Neural cell (in vitro differentiated cells): Measurements from ENCODE around the gene GPD1. TPM values are rescaled to one million over a fixed set of nuclear protein-coding genes. Genes with fewer than 3 reads are reported as not detected.

ENCODE experiments used
- H2AFZ ChIP-seq: fragments of 200-600, 300-800 bp; sonication (generic), shearing (Covaris generic); 2 replicates; pipeline ENCODE4 v1.6.0; 2014; ENCODE audit warnings: low read depth, mild to moderate bottlenecking, antibody characterized with exemption, low read length, moderate library complexity
- H3F3A ChIP-seq: fragments of 200-600 bp; shearing (Covaris generic); 2 replicates; pipeline ENCODE4 v1.6.1; 2016; ENCODE audit warnings: mild to moderate bottlenecking, moderate library complexity, mixed read lengths, antibody characterized with exemption, low read length; ENCODE audit not compliant: insufficient read depth, poor library complexity, severe bottlenecking
- H3K27ac ChIP-seq: fragments of 200-600, 300-800 bp; sonication (generic), shearing (Covaris generic); 2 replicates; pipeline ENCODE4 v1.5.1; 2014; ENCODE audit warnings: mild to moderate bottlenecking, low read length, moderate library complexity
- H3K27me3 ChIP-seq: fragments of 300-800, 200-600 bp; sonication (generic), shearing (Covaris generic); 2 replicates; pipeline ENCODE4 v1.6.0; 2014; ENCODE audit warnings: mild to moderate bottlenecking, low read depth, low read length, moderate library complexity; ENCODE audit not compliant: insufficient read depth
- H3K36me3 ChIP-seq: fragments of 300-800, 200-600 bp; sonication (generic), shearing (Covaris generic); 2 replicates; pipeline ENCODE4 v1.5.1; 2014; ENCODE audit warnings: mild to moderate bottlenecking, antibody characterized with exemption, low read length, moderate library complexity; ENCODE audit not compliant: insufficient read depth
- H3K4me2 ChIP-seq: fragments of 300-800, 200-600 bp; sonication (generic), shearing (Covaris generic); 2 replicates; pipeline ENCODE4 v1.6.0; 2014; ENCODE audit warnings: mild to moderate bottlenecking, low read length
- H3K4me3 ChIP-seq: fragments of 300-800, 200-600 bp; sonication (generic), shearing (Covaris generic); 2 replicates; pipeline ENCODE4 v1.5.1; 2014; ENCODE audit warnings: mild to moderate bottlenecking, low read length, moderate library complexity
- H3K79me2 ChIP-seq: fragments of 200-600 bp; shearing (Covaris generic); replicated peaks from 2 replicates; pipeline ENCODE4 v1.6.0; 2014; ENCODE audit warnings: mild to moderate bottlenecking, low read length, moderate library complexity; ENCODE audit not compliant: insufficient read depth
- H3K9ac ChIP-seq: fragments of 300-800, 200-600 bp; sonication (generic), shearing (Covaris generic); 2 replicates; pipeline ENCODE4 v1.6.1; 2016; ENCODE audit warnings: mild to moderate bottlenecking, low read length, mixed read lengths
- H3K9me2 ChIP-seq: fragments of 200-600 bp; shearing (Covaris generic); 2 replicates; pipeline ENCODE4 v1.6.1; 2016; ENCODE audit warnings: mild to moderate bottlenecking, low read length, mixed read lengths; ENCODE audit not compliant: insufficient read depth
- H3K9me3 ChIP-seq: fragments of 200-600, 300-800 bp; sonication (generic), shearing (Covaris generic); 2 replicates; pipeline ENCODE4 v1.6.1; 2016; ENCODE audit warnings: mild to moderate bottlenecking, mixed run types, low read length, moderate library complexity, mixed read lengths
- H4K20me1 ChIP-seq: fragments of 200-600 bp; shearing (Covaris generic); 2 replicates; pipeline ENCODE4 v1.6.1; 2016; ENCODE audit warnings: mild to moderate bottlenecking, mixed run types; ENCODE audit not compliant: insufficient read depth
- EP300 ChIP-seq: fragments of 450-650 bp; conservative IDR thresholded peaks from 2 replicates; pipeline ENCODE4 v1.6.1; 2014; ENCODE audit warnings: antibody characterized with exemption, mild to moderate bottlenecking, moderate library complexity; ENCODE audit not compliant: poor library complexity, severe bottlenecking
- EZH2 ChIP-seq: fragments of 200-600, 300-800 bp; shearing (Covaris generic), sonication (generic); IDR thresholded peaks from 2 replicates; pipeline ENCODE4 v1.6.1; 2014; ENCODE audit warnings: antibody characterized with exemption, low read length, borderline replicate concordance, mild to moderate bottlenecking; ENCODE audit not compliant: insufficient read depth, poor library complexity, severe bottlenecking
- MXI1 ChIP-seq: fragments of 450-650 bp; conservative IDR thresholded peaks from 2 replicates; pipeline ENCODE4 v1.6.1; 2014; ENCODE audit warnings: antibody characterized with exemption, mild to moderate bottlenecking; ENCODE audit not compliant: poor library complexity, severe bottlenecking
- POLR2AphosphoS5 ChIP-seq: IDR thresholded peaks from 2 replicates; pipeline ENCODE4 v1.6.1; 2012
- RAD21 ChIP-seq: fragments of 450-650 bp; conservative IDR thresholded peaks from 2 replicates; pipeline ENCODE4 v1.6.1; 2014; ENCODE audit warnings: antibody characterized with exemption, mild to moderate bottlenecking, moderate library complexity
- SMC3 ChIP-seq: fragments of 450-650 bp; conservative IDR thresholded peaks from 2 replicates; pipeline ENCODE4 v1.6.1; 2014; ENCODE audit warnings: antibody characterized with exemption, mild to moderate bottlenecking, moderate library complexity; ENCODE audit not compliant: poor library complexity
- TAF1 ChIP-seq: IDR thresholded peaks from 2 replicates; pipeline ENCODE4 v1.6.1; 2012; ENCODE audit warnings: low read depth
- polyA plus RNA-seq: library from polyadenylated mRNA; depleted of rRNA; stranded (reverse); fragments of >200 nt; gene quantifications from 2 replicates; pipeline ENCODE4 v1.2.3, GENCODE V29; 2014
- TF ChIP-seq, protein P1 (sequence below): fragments of 450-650 bp; IDR thresholded peaks from 2 replicates; pipeline ENCODE4 v1.5.1; 2014; ENCODE audit warnings: antibody characterized with exemption, mild to moderate bottlenecking, moderate library complexity; ENCODE audit not compliant: poor library complexity, severe bottlenecking
- TF ChIP-seq, protein P2 (sequence below): IDR thresholded peaks from 2 replicates; pipeline ENCODE4 v1.6.1; 2012; ENCODE audit warnings: borderline replicate concordance

GPD1 gene
- polyA plus RNA-seq, 1 donor from 2014 or later, result 1.5 TPM

DNA sequence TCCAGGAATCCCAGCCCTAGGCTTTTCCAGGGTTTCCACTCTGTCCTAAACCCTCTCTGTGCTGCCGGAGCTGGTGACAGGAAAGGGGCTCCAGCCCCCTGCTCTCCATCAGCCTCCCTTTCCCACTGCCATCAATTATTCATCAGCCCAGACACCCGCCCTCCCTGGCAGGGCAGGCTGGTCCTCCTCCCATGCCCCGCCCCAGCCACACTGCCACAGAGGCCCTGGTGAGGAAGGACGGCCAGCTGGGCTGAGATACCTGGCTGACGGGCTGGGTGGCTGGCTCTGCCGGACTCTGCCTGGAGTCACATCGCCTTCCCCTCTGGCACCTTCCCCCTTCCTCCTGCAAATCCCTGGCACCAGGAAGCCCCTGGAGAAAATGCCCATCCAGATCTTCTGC, 30.6 kb upstream of the GPD1 start:
- H3K9me3 ChIP-seq, result no peaks in the 10 kb centered on the region
- no peaks in the 10 kb centered on the region for H3K79me2 ChIP-seq
- no peaks in the 10 kb centered on the region for H3F3A ChIP-seq
- no peak overlapping the region for H3K4me2 ChIP-seq
- no peak overlapping the region for H3K4me3 ChIP-seq
- TF ChIP-seq MXI1, result no peak
- no peak for TF ChIP-seq SMC3
- TF ChIP-seq TAF1, result no peak
- TF ChIP-seq EP300, result no peak
- TF ChIP-seq, protein P1, sequence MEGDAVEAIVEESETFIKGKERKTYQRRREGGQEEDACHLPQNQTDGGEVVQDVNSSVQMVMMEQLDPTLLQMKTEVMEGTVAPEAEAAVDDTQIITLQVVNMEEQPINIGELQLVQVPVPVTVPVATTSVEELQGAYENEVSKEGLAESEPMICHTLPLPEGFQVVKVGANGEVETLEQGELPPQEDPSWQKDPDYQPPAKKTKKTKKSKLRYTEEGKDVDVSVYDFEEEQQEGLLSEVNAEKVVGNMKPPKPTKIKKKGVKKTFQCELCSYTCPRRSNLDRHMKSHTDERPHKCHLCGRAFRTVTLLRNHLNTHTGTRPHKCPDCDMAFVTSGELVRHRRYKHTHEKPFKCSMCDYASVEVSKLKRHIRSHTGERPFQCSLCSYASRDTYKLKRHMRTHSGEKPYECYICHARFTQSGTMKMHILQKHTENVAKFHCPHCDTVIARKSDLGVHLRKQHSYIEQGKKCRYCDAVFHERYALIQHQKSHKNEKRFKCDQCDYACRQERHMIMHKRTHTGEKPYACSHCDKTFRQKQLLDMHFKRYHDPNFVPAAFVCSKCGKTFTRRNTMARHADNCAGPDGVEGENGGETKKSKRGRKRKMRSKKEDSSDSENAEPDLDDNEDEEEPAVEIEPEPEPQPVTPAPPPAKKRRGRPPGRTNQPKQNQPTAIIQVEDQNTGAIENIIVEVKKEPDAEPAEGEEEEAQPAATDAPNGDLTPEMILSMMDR, result no peak
- TF ChIP-seq RAD21, result no peak
- TF ChIP-seq, protein P2, sequence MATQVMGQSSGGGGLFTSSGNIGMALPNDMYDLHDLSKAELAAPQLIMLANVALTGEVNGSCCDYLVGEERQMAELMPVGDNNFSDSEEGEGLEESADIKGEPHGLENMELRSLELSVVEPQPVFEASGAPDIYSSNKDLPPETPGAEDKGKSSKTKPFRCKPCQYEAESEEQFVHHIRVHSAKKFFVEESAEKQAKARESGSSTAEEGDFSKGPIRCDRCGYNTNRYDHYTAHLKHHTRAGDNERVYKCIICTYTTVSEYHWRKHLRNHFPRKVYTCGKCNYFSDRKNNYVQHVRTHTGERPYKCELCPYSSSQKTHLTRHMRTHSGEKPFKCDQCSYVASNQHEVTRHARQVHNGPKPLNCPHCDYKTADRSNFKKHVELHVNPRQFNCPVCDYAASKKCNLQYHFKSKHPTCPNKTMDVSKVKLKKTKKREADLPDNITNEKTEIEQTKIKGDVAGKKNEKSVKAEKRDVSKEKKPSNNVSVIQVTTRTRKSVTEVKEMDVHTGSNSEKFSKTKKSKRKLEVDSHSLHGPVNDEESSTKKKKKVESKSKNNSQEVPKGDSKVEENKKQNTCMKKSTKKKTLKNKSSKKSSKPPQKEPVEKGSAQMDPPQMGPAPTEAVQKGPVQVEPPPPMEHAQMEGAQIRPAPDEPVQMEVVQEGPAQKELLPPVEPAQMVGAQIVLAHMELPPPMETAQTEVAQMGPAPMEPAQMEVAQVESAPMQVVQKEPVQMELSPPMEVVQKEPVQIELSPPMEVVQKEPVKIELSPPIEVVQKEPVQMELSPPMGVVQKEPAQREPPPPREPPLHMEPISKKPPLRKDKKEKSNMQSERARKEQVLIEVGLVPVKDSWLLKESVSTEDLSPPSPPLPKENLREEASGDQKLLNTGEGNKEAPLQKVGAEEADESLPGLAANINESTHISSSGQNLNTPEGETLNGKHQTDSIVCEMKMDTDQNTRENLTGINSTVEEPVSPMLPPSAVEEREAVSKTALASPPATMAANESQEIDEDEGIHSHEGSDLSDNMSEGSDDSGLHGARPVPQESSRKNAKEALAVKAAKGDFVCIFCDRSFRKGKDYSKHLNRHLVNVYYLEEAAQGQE, result no peak
- no peak for TF ChIP-seq POLR2AphosphoS5
- H3K27ac ChIP-seq, result no peak overlapping the region
- H3K36me3 ChIP-seq, result peaks cover 4% of the 10 kb centered on the region
- H4K20me1 ChIP-seq, result no peaks in the 10 kb centered on the region
- H3K9ac ChIP-seq, result no peak overlapping the region
- no peak overlapping the region for H2AFZ ChIP-seq
- H3K27me3 ChIP-seq, result no peaks in the 10 kb centered on the region
- no peaks in the 10 kb centered on the region for H3K9me2 ChIP-seq

DNA sequence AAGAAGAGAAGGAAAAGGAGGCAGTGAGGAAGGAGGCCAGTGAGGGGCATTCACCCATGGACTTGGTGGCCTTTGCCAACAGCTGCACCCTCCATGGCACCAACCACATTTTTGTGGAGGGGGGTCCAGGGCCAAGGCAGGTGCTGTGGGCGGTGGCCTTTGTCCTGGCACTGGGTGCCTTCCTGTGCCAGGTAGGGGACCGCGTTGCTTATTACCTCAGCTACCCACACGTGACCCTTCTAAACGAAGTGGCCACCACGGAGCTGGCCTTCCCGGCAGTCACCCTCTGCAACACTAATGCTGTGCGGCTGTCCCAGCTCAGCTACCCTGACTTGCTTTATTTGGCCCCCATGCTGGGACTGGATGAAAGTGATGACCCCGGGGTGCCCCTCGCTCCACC, 30.1 kb upstream of the GPD1 start:
- Histone ChIP-seq H3K9me3 (no peaks in the 10 kb centered on the region), H4K20me1 (no peaks in the 10 kb centered on the region), H3K9me2 (no peaks in the 10 kb centered on the region), H2AFZ (no peak overlapping the region), H3K27ac (no peak overlapping the region), H3K4me3 (no peak overlapping the region), H3K4me2 (no peak overlapping the region), H3K9ac (no peak overlapping the region), H3K36me3 (peaks cover 2% of the 10 kb centered on the region), H3K79me2 (no peaks in the 10 kb centered on the region), H3K27me3 (no peaks in the 10 kb centered on the region), H3F3A (no peaks in the 10 kb centered on the region)
- TF ChIP-seq POLR2AphosphoS5, result no peak
- no peak for TF ChIP-seq MXI1
- TF ChIP-seq, protein P2, result no peak
- TF ChIP-seq RAD21, result no peak
- TF ChIP-seq, protein P1, result no peak
- TF ChIP-seq TAF1, result no peak
- TF ChIP-seq EP300, result no peak
- no peak for TF ChIP-seq EZH2
- no peak for TF ChIP-seq SMC3
